ENCODE data around the gene RGS3.

GRCh38 chr9:113492343-113493202, 29.0 kb downstream of the RGS3 start:
- TF ChIP-seq POLR2A (IDR thresholded peaks at IDR 0.05; ENCODE audit: low read depth, low read length): no peak
- no peak for TF ChIP-seq EED (IDR thresholded peaks at IDR 0.05; ENCODE audit: low read depth)

Measured in GM12878 (cell line).